Neural progenitor cell (in vitro differentiated cells): ENCODE data around the gene SLC25A22. TPM values are rescaled to one million over a fixed set of nuclear protein-coding genes. Genes with fewer than 3 reads are reported as not detected.

Experiments
- DNase-seq: peaks from one replicate; pipeline ENCODE4 v3.0.0-alpha.2; 2016; ENCODE audit warnings: low spot score
- H2AFZ ChIP-seq: fragments of 200-600 bp; sonication (generic); replicated peaks from 2 replicates; pipeline ENCODE4 v1.6.1; 2016; ENCODE audit warnings: antibody characterized with exemption
- H3F3A ChIP-seq: fragments of 200-600 bp; sonication (generic); 2 replicates; pipeline ENCODE4 v1.6.1; 2016; ENCODE audit warnings: antibody characterized with exemption, low read depth
- H3K27ac ChIP-seq: fragments of 200-600 bp; sonication (generic); 2 replicates; pipeline ENCODE4 v1.5.1; 2016; ENCODE audit warnings: mild to moderate bottlenecking
- H3K27me3 ChIP-seq: fragments of 200-600 bp; sonication (generic); 2 replicates; pipeline ENCODE4 v1.6.1; 2016; ENCODE audit warnings: mild to moderate bottlenecking, moderate library complexity
- H3K36me3 ChIP-seq: fragments of 200-600 bp; sonication (generic); 2 replicates; pipeline ENCODE4 v1.5.1; 2016
- H3K4me1 ChIP-seq: fragments of 200-600 bp; sonication (generic); 2 replicates; pipeline ENCODE4 v1.6.1; 2016; ENCODE audit warnings: mixed run types
- H3K4me2 ChIP-seq: fragments of 200-600 bp; sonication (generic); 2 replicates; pipeline ENCODE4 v1.6.1; 2016
- H3K4me3 ChIP-seq: fragments of 200-600 bp; sonication (generic); 2 replicates; pipeline ENCODE4 v1.5.1; 2016
- H3K79me2 ChIP-seq: fragments of 200-600 bp; sonication (generic); 2 replicates; pipeline ENCODE4 v1.6.1; 2016; ENCODE audit warnings: low read depth
- H3K9ac ChIP-seq: fragments of 200-600 bp; sonication (generic); 2 replicates; pipeline ENCODE4 v1.6.1; 2016
- H3K9me3 ChIP-seq: fragments of 200-600 bp; sonication (generic); 2 replicates; pipeline ENCODE4 v1.5.1; 2016; ENCODE audit warnings: low read depth
- H4K20me1 ChIP-seq: fragments of 200-600 bp; sonication (generic); 2 replicates; pipeline ENCODE4 v1.6.1; 2016; ENCODE audit warnings: low read depth
- H3K27ac Mint-ChIP-seq: 3 replicates; pipeline ENCODE4 v1.8.0; 2021; ENCODE audit warnings: mixed read lengths
- H3K27me3 Mint-ChIP-seq: 2 replicates; pipeline ENCODE4 v1.8.0; 2022; ENCODE audit warnings: low read depth, mild to moderate bottlenecking, inconsistent platforms, moderate library complexity, mixed read lengths; ENCODE audit not compliant: insufficient read depth
- H3K36me3 Mint-ChIP-seq: 3 replicates; pipeline ENCODE4 v1.8.0; 2021; ENCODE audit warnings: mixed read lengths
- H3K4me1 Mint-ChIP-seq: 3 replicates; pipeline ENCODE4 v1.8.0; 2021; ENCODE audit warnings: mixed read lengths
- H3K4me3 Mint-ChIP-seq: 3 replicates; pipeline ENCODE4 v1.8.0; 2021; ENCODE audit warnings: mild to moderate bottlenecking, moderate library complexity, mixed read lengths
- H3K9me3 Mint-ChIP-seq: 3 replicates; pipeline ENCODE4 v1.8.0; 2020; ENCODE audit warnings: mixed read lengths
- CTCF ChIP-seq: fragments of 200-600 bp; sonication (generic); IDR thresholded peaks from 2 replicates; pipeline ENCODE4 v1.5.1; 2017; ENCODE audit warnings: antibody characterized with exemption, mild to moderate bottlenecking
- EZH2 ChIP-seq: fragments of 200-600 bp; sonication (generic); IDR thresholded peaks from 2 replicates; pipeline ENCODE4 v1.6.1; 2017; ENCODE audit warnings: antibody characterized with exemption, mild to moderate bottlenecking, moderate library complexity
- EZH2phosphoT487 ChIP-seq: fragments of 200-600 bp; sonication (generic); IDR thresholded peaks from 2 replicates; pipeline ENCODE4 v1.6.1; 2017; ENCODE audit warnings: antibody characterized with exemption
- total RNA-seq: library from RNA; depleted of rRNA; stranded (reverse); fragments of >200 nt; gene quantifications from 2 replicates; pipeline ENCODE4 v1.2.3, GENCODE V29; 2015; ENCODE audit warnings: low replicate concordance

Gene SLC25A22
- total RNA-seq, 1 donor from 2014 or later = 11.0 TPM

- Histone ChIP-seq H3K4me1 (peaks cover 54% of the 10 kb centered on the region), H3K4me3 (peak overlapping the region; percentile 45), H3F3A (peaks cover 60% of the 10 kb centered on the region), H3K27ac (no peak overlapping the region), H3K36me3 (no peaks in the 10 kb centered on the region), H3K4me2 (peak overlapping the region; percentile 80), H2AFZ (no peak overlapping the region), H3K9ac (no peak overlapping the region), H3K9me3 (no peaks in the 10 kb centered on the region), H4K20me1 (peaks cover 54% of the 10 kb centered on the region), H3K79me2 (no peaks in the 10 kb centered on the region), H3K27me3 (peaks cover 76% of the 10 kb centered on the region)
- Mint-ChIP-seq H3K27me3 (peaks cover 38% of the 10 kb centered on the region), H3K36me3 (peaks cover 4% of the 10 kb centered on the region), H3K4me1 (peaks cover 39% of the 10 kb centered on the region), H3K9me3 (no peaks in the 10 kb centered on the region), H3K4me3 (peak overlapping the region; percentile 76), H3K27ac (no peak overlapping the region)
- DNase-seq = peak; percentile 51
- TF ChIP-seq EZH2 (no peak), CTCF (no peak), EZH2phosphoT487 (no peak)
Observed at GRCh38 chr11:828506-829175, 30.6 kb upstream of the SLC25A22 start.

GRCh38 chr11:827897-828192 is 29.8 kb upstream of the SLC25A22 start, which contains the start of gene CRACR2B:
Gene CRACR2B (plus strand): TSS chr11:827919. CDS start chr11:828608, 689 bp downstream.
- Mint-ChIP-seq H3K4me3 (peak within 1 kb of the TSS; percentile 78), H3K4me1 (peaks cover 39% of the 10 kb centered on the region), H3K27me3 (peaks cover 38% of the 10 kb centered on the region), H3K36me3 (peaks cover 4% of the 10 kb centered on the region), H3K9me3 (no peaks in the 10 kb centered on the region), H3K27ac (no peak within 1 kb of the TSS)
- Histone ChIP-seq H3K9ac (no peak within 1 kb of the TSS), H2AFZ (peak within 1 kb of the TSS; percentile 7), H3K36me3 (no peaks in the 10 kb centered on the region), H3K27ac (no peak within 1 kb of the TSS), H3K4me1 (peaks cover 54% of the 10 kb centered on the region), H3K79me2 (no peaks in the 10 kb centered on the region), H3K9me3 (no peaks in the 10 kb centered on the region), H3K4me2 (peak within 1 kb of the TSS; percentile 80), H3K27me3 (peaks cover 76% of the 10 kb centered on the region), H4K20me1 (peaks cover 56% of the 10 kb centered on the region), H3K4me3 (peak within 1 kb of the TSS; percentile 50), H3F3A (peaks cover 60% of the 10 kb centered on the region)
- no peak for DNase-seq
- TF ChIP-seq CTCF (no peak), EZH2phosphoT487 (no peak), EZH2 (no peak)

GRCh38 chr11:827146-827896 is 29.2 kb upstream of the SLC25A22 start:
- TF ChIP-seq EZH2phosphoT487 (peak; percentile 47), CTCF (peak; percentile 7), EZH2 (peak; percentile 73)
- peaks cover 40% of the 10 kb centered on the region for H3K27me3 Mint-ChIP-seq
- Histone ChIP-seq H3K9me3 (no peaks in the 10 kb centered on the region), H4K20me1 (peaks cover 59% of the 10 kb centered on the region), H3K4me3 (peak overlapping the region; percentile 50), H3F3A (peaks cover 59% of the 10 kb centered on the region), H3K36me3 (no peaks in the 10 kb centered on the region), H3K4me1 (peaks cover 52% of the 10 kb centered on the region), H2AFZ (peak overlapping the region; percentile 7), H3K27me3 (peaks cover 74% of the 10 kb centered on the region), H3K79me2 (no peaks in the 10 kb centered on the region), H3K27ac (no peak overlapping the region), H3K4me2 (peak overlapping the region; percentile 80), H3K9ac (no peak overlapping the region)
- no peaks in the 10 kb centered on the region for H3K9me3 Mint-ChIP-seq
- no peak overlapping the region for H3K27ac Mint-ChIP-seq
- H3K4me3 Mint-ChIP-seq = peak overlapping the region; percentile 76
- peaks cover 4% of the 10 kb centered on the region for H3K36me3 Mint-ChIP-seq
- DNase-seq = peak; percentile 73
- H3K4me1 Mint-ChIP-seq = peaks cover 38% of the 10 kb centered on the region
